GM18498 (cell line): ENCODE measurements around the gene HS2ST1.
"Not testable (repeated sequence)": the region's sequence is repeated elsewhere in the genome, so short reads cannot be mapped to it uniquely, and the experiment has no call there.

Source experiments
- ATAC-seq: cut with Tn5 transposase; IDR thresholded peaks from one replicate; pipeline ENCODE4 v1.9.1; 2021; ENCODE audit warnings: mild to moderate bottlenecking, moderate library complexity; ENCODE audit not compliant: unreplicated experiment

Gene HS2ST1

DNA sequence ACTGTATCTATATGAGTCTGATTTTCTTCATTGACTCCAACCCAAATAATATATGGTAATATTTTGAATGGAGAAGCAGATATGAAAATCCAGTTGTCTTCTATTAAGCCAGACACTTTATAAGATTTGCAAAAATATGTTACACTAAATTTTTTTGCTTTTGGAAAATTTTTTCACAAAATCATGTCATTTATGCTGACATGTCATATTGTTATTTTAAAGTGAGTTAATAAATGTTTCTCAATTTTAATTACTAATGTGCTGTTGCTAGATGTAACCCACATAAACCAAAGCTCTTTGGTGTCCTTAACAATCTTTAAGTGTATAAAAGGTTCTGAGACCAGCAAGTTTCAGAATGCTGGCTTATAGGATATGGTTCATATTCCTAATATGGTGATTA, 142.5 kb downstream of the HS2ST1 start:
- no peak for ATAC-seq

DNA sequence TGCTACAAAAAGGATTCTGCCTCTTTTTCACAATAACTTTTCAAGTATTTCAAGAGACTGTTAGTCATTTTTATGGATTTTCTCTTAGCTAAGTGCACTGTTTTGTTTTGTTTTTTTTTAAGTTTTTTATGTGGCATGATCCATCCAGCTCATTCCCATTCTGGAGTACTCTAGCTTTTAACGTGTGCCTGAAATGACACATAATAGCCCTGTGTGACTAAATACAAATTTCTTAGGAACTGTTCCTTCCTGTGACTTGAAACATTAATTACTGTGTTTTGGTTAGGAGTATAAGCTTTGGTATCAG, 143.9 kb downstream of the HS2ST1 start:
- no peak for ATAC-seq

GRCh38 chr1:87061742-87062156, 147.3 kb downstream of the HS2ST1 start:
- peak; percentile 51 for ATAC-seq

DNA sequence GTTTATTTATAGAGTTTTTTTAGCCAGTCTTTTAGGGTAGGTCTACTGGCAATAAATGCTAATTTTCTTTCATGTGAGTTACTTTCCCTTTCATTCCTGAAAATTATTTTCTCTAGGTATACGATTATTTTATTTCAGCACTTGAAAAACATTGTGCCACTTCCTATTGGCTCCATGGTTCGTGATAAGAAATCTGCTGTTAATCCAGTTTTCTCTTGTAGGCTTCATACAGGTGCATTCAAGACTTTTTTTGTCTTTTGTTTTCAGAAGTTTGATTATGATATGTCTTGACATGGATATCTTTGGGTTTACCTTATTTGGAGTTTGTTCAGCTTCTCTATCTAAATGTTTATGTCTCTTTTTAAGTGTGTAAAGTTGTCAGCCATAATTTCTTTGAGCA, 148.3 kb downstream of the HS2ST1 start:
- no peak for ATAC-seq

GRCh38 chr1:87064309-87064708, 149.9 kb downstream of the HS2ST1 start:
- no peak for ATAC-seq

- no peak for ATAC-seq
Measured at GRCh38 chr1:87064986-87065385, 150.6 kb downstream of the HS2ST1 start.

DNA sequence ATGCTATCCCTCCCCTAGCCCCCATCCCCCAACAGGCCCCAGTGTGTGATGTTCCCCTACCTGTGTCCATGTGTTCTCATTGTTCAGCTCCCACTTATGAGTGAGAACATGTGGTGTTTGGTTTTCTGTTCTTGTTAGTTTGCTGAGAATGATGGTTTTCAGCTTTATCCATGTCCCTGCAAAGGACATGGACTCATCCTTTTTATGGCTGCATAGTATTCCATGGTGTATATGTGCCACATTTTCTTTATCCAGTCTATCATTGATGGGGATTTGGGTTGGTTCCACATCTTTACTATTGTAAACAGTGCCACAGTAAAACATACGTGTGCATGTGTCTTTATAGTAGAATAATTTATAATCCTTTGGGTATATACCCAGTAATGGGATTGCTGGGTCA, 152.3 kb downstream of the HS2ST1 start:
- not testable (repeated sequence) for ATAC-seq

- no peak for ATAC-seq
Measured at GRCh38 chr1:87072411-87072810, 158.0 kb downstream of the HS2ST1 start.

GRCh38 chr1:87072904-87073303, 158.5 kb downstream of the HS2ST1 start:
- ATAC-seq = no peak

- ATAC-seq = no peak
Measured at GRCh38 chr1:87074001-87074795, 159.8 kb downstream of the HS2ST1 start.

DNA sequence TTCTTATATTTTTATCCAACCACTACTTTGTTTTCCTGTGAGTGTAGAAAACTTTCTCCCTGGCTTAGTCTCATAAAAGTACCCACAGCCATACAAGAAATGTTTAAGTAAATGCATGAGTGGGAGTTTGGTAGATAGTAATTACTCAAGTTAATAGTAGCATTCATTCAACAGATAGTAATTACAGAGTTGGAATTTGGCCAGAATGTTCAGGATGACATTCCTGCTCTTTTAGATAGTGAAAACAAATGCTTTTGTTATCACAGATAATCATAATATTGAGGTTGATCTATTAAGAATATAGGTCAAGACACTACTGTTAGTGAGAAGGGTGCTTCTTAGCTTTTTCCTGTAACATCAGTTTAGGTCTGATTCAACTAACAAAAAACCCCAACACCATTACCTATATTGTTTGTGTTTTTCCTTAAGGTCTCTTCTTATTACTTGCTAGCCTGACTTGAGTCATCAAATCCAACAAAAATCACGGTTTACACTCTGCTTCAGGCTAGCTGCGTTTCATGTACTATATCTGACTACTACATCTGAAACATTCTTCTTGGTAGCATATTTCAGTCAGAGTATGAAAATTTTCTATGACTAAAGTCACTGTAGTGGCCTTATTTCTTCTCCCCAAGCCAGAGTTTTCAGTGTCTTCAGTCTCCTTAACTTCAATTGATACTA, 163.7 kb downstream of the HS2ST1 start:
- ATAC-seq = no peak

DNA sequence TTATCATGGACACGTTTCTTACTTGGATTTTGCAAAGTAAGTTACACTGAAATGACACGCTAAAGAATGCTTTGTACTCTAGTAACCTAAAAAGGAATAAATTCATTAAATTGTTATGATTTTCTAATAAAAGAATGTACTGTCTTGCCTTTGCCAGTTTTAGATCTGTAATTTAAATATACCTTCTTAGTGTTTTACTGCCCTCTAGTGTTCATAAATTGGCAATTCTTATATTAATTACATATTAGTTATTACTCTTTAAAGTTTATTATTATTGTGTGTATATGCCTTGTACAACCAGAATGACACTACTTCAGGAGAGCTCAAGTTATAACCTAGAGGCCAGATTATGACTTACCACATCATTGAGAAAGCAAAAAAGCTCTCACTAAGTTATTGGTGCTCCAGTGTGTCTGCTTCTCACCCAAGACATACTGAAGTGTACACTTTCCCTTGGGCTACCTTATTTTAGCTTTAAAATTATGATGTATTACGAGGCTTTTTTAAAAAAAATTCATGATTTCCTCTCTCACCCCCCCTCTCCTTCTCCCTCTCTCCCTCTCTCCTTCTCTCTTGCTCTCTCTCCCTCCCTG, 169.9 kb downstream of the HS2ST1 start:
- no peak for ATAC-seq

GRCh38 chr1:87086120-87086519, 171.7 kb downstream of the HS2ST1 start:
- no peak for ATAC-seq

DNA sequence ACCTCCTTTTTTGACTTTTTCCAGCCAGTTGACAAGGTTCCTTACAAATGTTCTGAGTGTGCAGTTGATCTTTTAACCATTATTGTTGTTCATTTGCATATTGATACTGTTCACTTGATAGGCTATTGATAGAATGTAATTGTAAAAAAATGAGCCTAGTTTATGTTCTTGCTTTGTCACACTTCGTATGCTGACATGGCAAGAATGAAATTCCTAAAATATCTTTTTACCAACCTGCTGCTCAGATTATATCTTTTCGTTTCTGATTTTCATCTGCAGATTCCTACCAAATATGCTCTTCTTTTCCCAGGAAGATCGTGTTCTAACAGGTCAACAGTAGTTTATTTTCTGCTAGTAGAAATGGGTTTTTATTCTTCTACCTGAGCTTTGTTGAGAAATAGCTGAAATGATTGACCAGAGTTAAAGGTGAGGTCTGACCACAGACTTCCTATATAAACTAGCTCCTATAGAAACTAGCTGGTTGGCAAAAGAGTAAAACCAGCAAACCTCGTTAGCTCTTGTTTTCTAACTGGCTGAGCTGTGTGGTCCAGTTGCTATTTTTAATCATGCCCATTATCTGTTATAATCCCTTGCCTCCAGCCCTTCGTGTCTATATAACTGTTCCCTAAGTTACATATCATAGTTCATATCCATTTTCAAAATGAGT, 174.8 kb downstream of the HS2ST1 start:
- ATAC-seq = no peak

GRCh38 chr1:87089823-87090222, 175.4 kb downstream of the HS2ST1 start:
- no peak for ATAC-seq

DNA sequence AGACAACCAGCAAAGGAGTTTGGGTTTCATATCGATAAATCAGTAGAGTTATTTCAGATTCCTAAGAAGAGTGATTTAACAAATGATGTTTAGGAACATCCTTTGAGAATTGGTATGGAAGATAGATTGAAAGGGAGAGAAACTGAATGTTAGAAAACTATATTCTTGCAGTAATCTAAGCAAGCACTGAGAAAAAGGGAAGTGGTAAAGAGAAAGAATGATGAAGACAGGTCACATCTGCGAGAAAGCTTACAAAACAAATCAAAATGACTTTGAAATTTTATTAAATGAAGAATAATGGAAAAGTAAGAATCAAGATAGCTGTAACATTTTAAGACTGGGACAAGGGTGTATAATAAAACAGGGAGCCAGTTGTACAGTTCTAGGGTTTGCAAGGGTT, 177.0 kb downstream of the HS2ST1 start:
- ATAC-seq = peak; percentile 58

DNA sequence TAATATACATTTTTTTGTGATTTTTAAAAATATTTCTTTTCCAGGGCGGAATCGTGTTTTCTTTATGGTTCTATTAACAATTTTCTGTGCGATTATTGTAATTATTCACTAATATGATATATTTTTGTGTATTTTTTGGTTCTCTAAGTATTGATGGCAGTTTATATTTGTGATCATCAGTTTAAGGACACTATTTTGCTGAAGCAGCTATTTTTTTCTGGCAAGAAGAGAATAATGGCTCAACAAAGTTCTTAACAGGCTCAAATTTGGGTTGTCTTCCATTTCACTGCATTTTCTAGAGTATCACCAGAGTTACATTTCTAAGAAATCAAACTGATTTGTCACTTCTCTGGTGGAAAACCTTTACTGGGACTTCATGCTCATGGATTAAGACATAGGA, 178.4 kb downstream of the HS2ST1 start:
- no peak for ATAC-seq

DNA sequence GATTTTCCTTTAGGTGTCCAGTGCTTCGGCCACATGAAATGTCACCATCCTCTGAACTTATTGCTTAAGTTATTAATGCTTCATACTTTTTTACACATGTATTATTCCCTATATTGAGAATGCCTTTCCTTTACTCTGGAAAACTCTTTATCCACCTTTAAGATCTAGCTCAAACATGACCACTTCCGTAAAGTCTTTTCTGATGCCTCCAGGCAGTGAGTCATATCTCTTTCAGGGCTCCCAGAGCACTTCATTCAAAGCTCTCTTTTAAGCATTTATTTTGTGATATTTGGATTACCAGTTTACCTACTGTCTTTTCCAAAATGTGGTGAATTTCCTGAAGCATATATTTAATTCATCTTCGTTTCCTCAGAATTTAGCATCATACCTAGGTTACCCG, 178.9 kb downstream of the HS2ST1 start:
- ATAC-seq = no peak

DNA sequence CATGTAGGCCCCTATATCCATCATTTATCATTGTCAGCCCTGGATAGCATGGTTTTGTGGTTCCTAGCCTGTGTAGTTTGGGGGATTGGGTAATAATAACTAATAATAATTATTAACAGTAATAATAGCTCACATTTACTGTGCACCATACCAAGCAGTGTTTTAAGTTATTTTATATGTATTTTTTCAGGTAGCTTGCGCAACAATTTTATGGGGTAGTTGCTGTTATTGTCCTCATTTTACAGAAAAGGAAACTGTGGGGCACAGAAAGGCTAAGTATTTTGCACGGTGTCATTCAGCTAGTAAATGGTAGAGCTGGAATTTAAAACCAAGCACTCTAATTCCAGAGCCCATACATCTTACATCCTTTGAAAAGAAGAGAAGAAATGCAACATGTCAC, 179.8 kb downstream of the HS2ST1 start:
- no peak for ATAC-seq

- no peak for ATAC-seq
Measured at GRCh38 chr1:87100271-87100670, 185.8 kb downstream of the HS2ST1 start.

GRCh38 chr1:87103074-87103473, 188.6 kb downstream of the HS2ST1 start:
- ATAC-seq = no peak

DNA sequence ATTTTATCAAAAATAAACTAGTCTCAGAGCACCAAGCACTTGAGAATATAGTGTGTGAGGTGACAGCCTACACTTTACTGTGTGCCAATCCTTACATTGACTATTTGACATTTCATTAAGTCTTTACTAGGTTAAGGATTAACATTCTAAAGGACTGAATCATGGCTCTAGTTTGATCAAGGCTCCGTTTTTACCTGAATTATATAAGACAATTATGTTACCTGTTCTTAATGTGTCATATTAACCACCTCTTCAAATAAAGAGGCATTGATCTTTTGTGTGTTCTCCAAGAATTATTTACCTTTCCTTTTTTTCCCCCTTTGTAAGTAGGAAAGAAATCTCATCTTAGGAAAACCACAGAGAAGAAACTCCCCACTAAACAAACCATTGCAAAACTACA, 189.7 kb downstream of the HS2ST1 start:
- no peak for ATAC-seq
